SW480 (cell line): ENCODE data around the gene SACS.

Experiments
- DNase-seq: peaks from one replicate; pipeline ENCODE4 v3.0.0-alpha.2; 2016; ENCODE audit warnings: low spot score

Gene SACS

GRCh38 chr13:23289917-23290357, 143.6 kb downstream of the SACS start:
- DNase-seq, result no peak

DNA sequence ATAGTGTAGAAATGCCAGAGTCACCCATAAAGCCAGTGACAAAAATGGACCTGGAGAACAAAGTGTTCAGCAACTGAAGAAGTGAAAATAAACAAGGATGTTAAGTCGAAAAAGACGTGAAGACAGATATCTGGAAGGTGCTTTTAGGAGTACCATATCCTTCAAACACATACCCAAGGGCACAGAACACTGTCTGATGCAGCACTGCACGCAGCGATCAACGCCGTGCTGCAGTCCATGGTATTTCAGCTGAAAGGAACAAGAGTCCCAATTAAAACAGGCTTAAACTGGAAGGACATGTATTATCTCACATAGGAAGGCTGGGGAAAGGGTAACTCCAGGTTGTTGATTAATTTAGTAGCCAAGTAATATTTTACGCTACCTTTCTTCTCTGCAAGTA, 144.5 kb downstream of the SACS start:
- no peak for DNase-seq

- no peak for DNase-seq
These were observed 144.9 kb downstream of the SACS start for GRCh38 chr13:23288564-23288963.

GRCh38 chr13:23279321-23279720, 154.2 kb downstream of the SACS start:
- DNase-seq, result no peak
